GM23338 (cell line): Measurements from ENCODE around the gene EIF4A2. TPM values are rescaled to one million over a fixed set of nuclear protein-coding genes. Genes with fewer than 3 reads are reported as not detected.

Experiments used
- ATAC-seq: fragments of 200-7000 bp; cut with Tn5 transposase; 3 replicates; pipeline ENCODE4 v1.9.1; 2020
- DNase-seq: peaks from one replicate; pipeline ENCODE4 v3.0.0-alpha.2; 2015; ENCODE audit warnings: low spot score
- H2AFZ ChIP-seq: fragments of 200-600 bp; sonication (generic); 2 replicates; pipeline ENCODE4 v1.8.0; 2016; ENCODE audit warnings: antibody characterized with exemption, mild to moderate bottlenecking, moderate library complexity
- H3F3A ChIP-seq: fragments of 200-600 bp; sonication (generic); replicated peaks from 2 replicates; pipeline ENCODE4 v1.8.0; 2017; ENCODE audit warnings: antibody characterized with exemption, mixed run types, low read depth
- H3K27ac ChIP-seq: fragments of 200-600 bp; sonication (generic); 2 replicates; pipeline ENCODE4 v1.6.1; 2016; ENCODE audit warnings: low read depth
- H3K27me3 ChIP-seq: fragments of 200-600 bp; sonication (generic); 2 replicates; pipeline ENCODE4 v1.8.0; 2016; ENCODE audit warnings: mild to moderate bottlenecking, mixed run types, moderate library complexity; ENCODE audit not compliant: insufficient read depth
- H3K36me3 ChIP-seq: fragments of 200-600 bp; sonication (generic); 2 replicates; pipeline ENCODE4 v1.8.0; 2016; ENCODE audit warnings: mild to moderate bottlenecking; ENCODE audit not compliant: insufficient read depth
- H3K4me1 ChIP-seq: fragments of 200-600 bp; sonication (generic); 2 replicates; pipeline ENCODE4 v1.8.0; 2016; ENCODE audit warnings: mild to moderate bottlenecking, moderate library complexity; ENCODE audit not compliant: insufficient read depth
- H3K4me2 ChIP-seq: fragments of 200-600 bp; sonication (generic); 2 replicates; pipeline ENCODE4 v1.7.1; 2017; ENCODE audit warnings: mixed run types
- H3K4me3 ChIP-seq: fragments of 200-600 bp; sonication (generic); 2 replicates; pipeline ENCODE4 v1.6.1; 2016; ENCODE audit warnings: mixed run types
- H3K79me2 ChIP-seq: fragments of 200-600 bp; sonication (generic); replicated peaks from 2 replicates; pipeline ENCODE4 v1.8.0; 2017; ENCODE audit warnings: mild to moderate bottlenecking; ENCODE audit not compliant: insufficient read depth
- H3K9me2 ChIP-seq: fragments of 200-600 bp; sonication (generic); 2 replicates; pipeline ENCODE4 v1.8.0; 2017; ENCODE audit not compliant: insufficient read depth
- H4K20me1 ChIP-seq: fragments of 200-600 bp; sonication (generic); replicated peaks from 2 replicates; pipeline ENCODE4 v1.8.0; 2017; ENCODE audit warnings: mild to moderate bottlenecking; ENCODE audit not compliant: insufficient read depth
- H3K27ac Mint-ChIP-seq: 2 replicates; pipeline ENCODE4 v1.8.0; 2020; ENCODE audit warnings: inconsistent platforms, mild to moderate bottlenecking, moderate library complexity, mixed read lengths
- H3K27me3 Mint-ChIP-seq: 3 replicates; pipeline ENCODE4 v1.8.0; 2022; ENCODE audit warnings: low read depth, mild to moderate bottlenecking, moderate library complexity, mixed read lengths, inconsistent platforms; ENCODE audit not compliant: insufficient read depth, poor library complexity
- H3K36me3 Mint-ChIP-seq: 3 replicates; pipeline ENCODE4 v1.8.0; 2021; ENCODE audit warnings: low read depth, mild to moderate bottlenecking, inconsistent platforms, moderate library complexity, mixed read lengths
- H3K4me1 Mint-ChIP-seq: 3 replicates; pipeline ENCODE4 v1.8.0; 2020; ENCODE audit warnings: mild to moderate bottlenecking, inconsistent platforms, mixed read lengths
- H3K4me3 Mint-ChIP-seq: 3 replicates; pipeline ENCODE4 v1.8.0; 2021; ENCODE audit warnings: moderate library complexity, mild to moderate bottlenecking, inconsistent platforms, mixed read lengths
- H3K9me3 Mint-ChIP-seq: 3 replicates; pipeline ENCODE4 v1.8.0; 2020; ENCODE audit warnings: moderate library complexity, mild to moderate bottlenecking, inconsistent platforms, mixed read lengths
- CREB1 ChIP-seq: fragments of 250-450 bp; sonication (Bioruptor Pico); IDR thresholded peaks from 2 replicates; pipeline ENCODE4 v1.5.0; 2020; ENCODE audit warnings: low read depth, mild to moderate bottlenecking, moderate library complexity
- EZH2 ChIP-seq: fragments of 200-600 bp; sonication (generic); IDR thresholded peaks from one replicate; pipeline ENCODE4 v1.8.0; 2017; ENCODE audit warnings: antibody characterized with exemption, mild to moderate bottlenecking, low read depth; ENCODE audit not compliant: unreplicated experiment
- EZH2phosphoT487 ChIP-seq: fragments of 200-600 bp; sonication (generic); IDR thresholded peaks from one replicate; pipeline ENCODE4 v1.8.1; 2018; ENCODE audit warnings: antibody characterized with exemption; ENCODE audit not compliant: unreplicated experiment
- JUNB ChIP-seq: IDR thresholded peaks from one replicate; pipeline ENCODE4 v1.6.1; 2016; ENCODE audit warnings: antibody characterized with exemption; ENCODE audit not compliant: unreplicated experiment
- NANOG ChIP-seq: IDR thresholded peaks from 2 replicates; pipeline ENCODE4 v1.6.1; 2016; ENCODE audit warnings: antibody characterized with exemption, borderline replicate concordance
- POLR2AphosphoS5 ChIP-seq: IDR thresholded peaks from 2 replicates; pipeline ENCODE4 v1.6.1; 2016; ENCODE audit warnings: antibody characterized with exemption, low read depth
- STAT1 ChIP-seq: IDR thresholded peaks from one replicate; pipeline ENCODE4 v1.6.1; 2016; ENCODE audit warnings: antibody characterized with exemption; ENCODE audit not compliant: unreplicated experiment
- ZNF114 ChIP-seq: fragments of 250-450 bp; sonication (Bioruptor Pico); IDR thresholded peaks from 2 replicates; pipeline ENCODE4 v1.5.0; 2020; ENCODE audit warnings: mild to moderate bottlenecking, moderate library complexity
- ZNF331 ChIP-seq: fragments of 250-450 bp; sonication (Bioruptor Pico); IDR thresholded peaks from 2 replicates; pipeline ENCODE4 v1.5.0; 2020; ENCODE audit warnings: low read depth, mild to moderate bottlenecking, moderate library complexity
- polyA plus RNA-seq: library from polyadenylated mRNA; unstranded; fragments of >200 nt; fragmentation: Nextera tagmentation; extraction: Ambion mirVana; gene quantifications from 2 replicates; pipeline ENCODE4 v1.2.1, GENCODE V29; 2016
- total RNA-seq: library from RNA; depleted of rRNA; stranded (reverse); fragments of >200 nt; shearing (Covaris generic); gene quantifications from 2 replicates; pipeline ENCODE4 v1.2.3, GENCODE V29; 2014
- TF ChIP-seq, protein P1 (sequence below): IDR thresholded peaks from one replicate; pipeline ENCODE4 v1.6.1; 2018; ENCODE audit warnings: antibody characterized with exemption; ENCODE audit not compliant: unreplicated experiment
- TF ChIP-seq, protein P2 (sequence below): fragments of 250-450 bp; sonication (Bioruptor Pico); IDR thresholded peaks from 2 replicates; pipeline ENCODE4 v1.5.0; 2020; ENCODE audit warnings: mild to moderate bottlenecking, moderate library complexity
- TF ChIP-seq, protein P3 (sequence below): IDR thresholded peaks from 2 replicates; pipeline ENCODE4 v1.6.1; 2016; ENCODE audit warnings: antibody characterized with exemption
- TF ChIP-seq, protein P4 (sequence below), 2 experiments: fragments of 200-600 bp in 1 of 2; sonication (generic) in 1 of 2; conservative IDR thresholded peaks; 2 replicates each; pipeline versions ENCODE4 v1.5.1 to v1.6.1; 2016 to 2017; ENCODE audit warnings: antibody characterized with exemption in 2 of 2, low read depth in 2 of 2, mild to moderate bottlenecking in 2 of 2, moderate library complexity in 1 of 2

Gene EIF4A2
- total and polyA plus RNA-seq, 2 experiments from 2014 or later = 386 to 666 TPM

DNA sequence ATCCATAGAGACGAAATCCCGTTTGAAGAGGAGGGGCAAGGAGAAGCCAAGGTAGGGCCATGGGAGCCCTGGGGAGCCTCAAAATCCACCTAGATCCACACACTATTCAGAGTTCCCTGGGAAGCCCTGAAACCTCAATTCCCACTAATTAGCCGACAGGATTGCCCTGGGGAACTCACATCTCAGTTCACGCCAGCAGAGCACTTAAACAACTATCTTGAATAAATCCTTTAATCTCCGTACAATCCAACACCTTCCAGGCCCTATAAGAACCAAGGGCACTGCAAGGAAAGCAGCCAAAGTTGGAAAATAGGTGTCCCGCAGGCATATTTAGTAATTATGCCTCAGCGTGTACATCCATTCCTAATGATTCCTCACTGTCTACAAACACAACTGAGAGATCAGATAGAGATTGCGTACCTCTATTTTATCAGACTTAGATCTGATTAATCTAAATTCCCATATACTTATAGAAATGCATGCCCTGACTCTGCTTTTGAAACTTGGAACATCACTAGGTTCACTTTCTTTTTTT, 25.6 kb upstream of the EIF4A2 start:
- H3K36me3 Mint-ChIP-seq = no peaks in the 10 kb centered on the region
- no peak overlapping the region for H3K4me3 Mint-ChIP-seq

More for the DNA sequence above, 25.6 kb upstream of the EIF4A2 start:
- H2AFZ ChIP-seq = peak overlapping the region; percentile 86
- no peak overlapping the region; the same call in 1 of the 2 replicates for H3K27ac Mint-ChIP-seq
- TF ChIP-seq, protein P1, sequence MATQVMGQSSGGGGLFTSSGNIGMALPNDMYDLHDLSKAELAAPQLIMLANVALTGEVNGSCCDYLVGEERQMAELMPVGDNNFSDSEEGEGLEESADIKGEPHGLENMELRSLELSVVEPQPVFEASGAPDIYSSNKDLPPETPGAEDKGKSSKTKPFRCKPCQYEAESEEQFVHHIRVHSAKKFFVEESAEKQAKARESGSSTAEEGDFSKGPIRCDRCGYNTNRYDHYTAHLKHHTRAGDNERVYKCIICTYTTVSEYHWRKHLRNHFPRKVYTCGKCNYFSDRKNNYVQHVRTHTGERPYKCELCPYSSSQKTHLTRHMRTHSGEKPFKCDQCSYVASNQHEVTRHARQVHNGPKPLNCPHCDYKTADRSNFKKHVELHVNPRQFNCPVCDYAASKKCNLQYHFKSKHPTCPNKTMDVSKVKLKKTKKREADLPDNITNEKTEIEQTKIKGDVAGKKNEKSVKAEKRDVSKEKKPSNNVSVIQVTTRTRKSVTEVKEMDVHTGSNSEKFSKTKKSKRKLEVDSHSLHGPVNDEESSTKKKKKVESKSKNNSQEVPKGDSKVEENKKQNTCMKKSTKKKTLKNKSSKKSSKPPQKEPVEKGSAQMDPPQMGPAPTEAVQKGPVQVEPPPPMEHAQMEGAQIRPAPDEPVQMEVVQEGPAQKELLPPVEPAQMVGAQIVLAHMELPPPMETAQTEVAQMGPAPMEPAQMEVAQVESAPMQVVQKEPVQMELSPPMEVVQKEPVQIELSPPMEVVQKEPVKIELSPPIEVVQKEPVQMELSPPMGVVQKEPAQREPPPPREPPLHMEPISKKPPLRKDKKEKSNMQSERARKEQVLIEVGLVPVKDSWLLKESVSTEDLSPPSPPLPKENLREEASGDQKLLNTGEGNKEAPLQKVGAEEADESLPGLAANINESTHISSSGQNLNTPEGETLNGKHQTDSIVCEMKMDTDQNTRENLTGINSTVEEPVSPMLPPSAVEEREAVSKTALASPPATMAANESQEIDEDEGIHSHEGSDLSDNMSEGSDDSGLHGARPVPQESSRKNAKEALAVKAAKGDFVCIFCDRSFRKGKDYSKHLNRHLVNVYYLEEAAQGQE = no peak
- no peak for TF ChIP-seq JUNB
- TF ChIP-seq, protein P2, sequence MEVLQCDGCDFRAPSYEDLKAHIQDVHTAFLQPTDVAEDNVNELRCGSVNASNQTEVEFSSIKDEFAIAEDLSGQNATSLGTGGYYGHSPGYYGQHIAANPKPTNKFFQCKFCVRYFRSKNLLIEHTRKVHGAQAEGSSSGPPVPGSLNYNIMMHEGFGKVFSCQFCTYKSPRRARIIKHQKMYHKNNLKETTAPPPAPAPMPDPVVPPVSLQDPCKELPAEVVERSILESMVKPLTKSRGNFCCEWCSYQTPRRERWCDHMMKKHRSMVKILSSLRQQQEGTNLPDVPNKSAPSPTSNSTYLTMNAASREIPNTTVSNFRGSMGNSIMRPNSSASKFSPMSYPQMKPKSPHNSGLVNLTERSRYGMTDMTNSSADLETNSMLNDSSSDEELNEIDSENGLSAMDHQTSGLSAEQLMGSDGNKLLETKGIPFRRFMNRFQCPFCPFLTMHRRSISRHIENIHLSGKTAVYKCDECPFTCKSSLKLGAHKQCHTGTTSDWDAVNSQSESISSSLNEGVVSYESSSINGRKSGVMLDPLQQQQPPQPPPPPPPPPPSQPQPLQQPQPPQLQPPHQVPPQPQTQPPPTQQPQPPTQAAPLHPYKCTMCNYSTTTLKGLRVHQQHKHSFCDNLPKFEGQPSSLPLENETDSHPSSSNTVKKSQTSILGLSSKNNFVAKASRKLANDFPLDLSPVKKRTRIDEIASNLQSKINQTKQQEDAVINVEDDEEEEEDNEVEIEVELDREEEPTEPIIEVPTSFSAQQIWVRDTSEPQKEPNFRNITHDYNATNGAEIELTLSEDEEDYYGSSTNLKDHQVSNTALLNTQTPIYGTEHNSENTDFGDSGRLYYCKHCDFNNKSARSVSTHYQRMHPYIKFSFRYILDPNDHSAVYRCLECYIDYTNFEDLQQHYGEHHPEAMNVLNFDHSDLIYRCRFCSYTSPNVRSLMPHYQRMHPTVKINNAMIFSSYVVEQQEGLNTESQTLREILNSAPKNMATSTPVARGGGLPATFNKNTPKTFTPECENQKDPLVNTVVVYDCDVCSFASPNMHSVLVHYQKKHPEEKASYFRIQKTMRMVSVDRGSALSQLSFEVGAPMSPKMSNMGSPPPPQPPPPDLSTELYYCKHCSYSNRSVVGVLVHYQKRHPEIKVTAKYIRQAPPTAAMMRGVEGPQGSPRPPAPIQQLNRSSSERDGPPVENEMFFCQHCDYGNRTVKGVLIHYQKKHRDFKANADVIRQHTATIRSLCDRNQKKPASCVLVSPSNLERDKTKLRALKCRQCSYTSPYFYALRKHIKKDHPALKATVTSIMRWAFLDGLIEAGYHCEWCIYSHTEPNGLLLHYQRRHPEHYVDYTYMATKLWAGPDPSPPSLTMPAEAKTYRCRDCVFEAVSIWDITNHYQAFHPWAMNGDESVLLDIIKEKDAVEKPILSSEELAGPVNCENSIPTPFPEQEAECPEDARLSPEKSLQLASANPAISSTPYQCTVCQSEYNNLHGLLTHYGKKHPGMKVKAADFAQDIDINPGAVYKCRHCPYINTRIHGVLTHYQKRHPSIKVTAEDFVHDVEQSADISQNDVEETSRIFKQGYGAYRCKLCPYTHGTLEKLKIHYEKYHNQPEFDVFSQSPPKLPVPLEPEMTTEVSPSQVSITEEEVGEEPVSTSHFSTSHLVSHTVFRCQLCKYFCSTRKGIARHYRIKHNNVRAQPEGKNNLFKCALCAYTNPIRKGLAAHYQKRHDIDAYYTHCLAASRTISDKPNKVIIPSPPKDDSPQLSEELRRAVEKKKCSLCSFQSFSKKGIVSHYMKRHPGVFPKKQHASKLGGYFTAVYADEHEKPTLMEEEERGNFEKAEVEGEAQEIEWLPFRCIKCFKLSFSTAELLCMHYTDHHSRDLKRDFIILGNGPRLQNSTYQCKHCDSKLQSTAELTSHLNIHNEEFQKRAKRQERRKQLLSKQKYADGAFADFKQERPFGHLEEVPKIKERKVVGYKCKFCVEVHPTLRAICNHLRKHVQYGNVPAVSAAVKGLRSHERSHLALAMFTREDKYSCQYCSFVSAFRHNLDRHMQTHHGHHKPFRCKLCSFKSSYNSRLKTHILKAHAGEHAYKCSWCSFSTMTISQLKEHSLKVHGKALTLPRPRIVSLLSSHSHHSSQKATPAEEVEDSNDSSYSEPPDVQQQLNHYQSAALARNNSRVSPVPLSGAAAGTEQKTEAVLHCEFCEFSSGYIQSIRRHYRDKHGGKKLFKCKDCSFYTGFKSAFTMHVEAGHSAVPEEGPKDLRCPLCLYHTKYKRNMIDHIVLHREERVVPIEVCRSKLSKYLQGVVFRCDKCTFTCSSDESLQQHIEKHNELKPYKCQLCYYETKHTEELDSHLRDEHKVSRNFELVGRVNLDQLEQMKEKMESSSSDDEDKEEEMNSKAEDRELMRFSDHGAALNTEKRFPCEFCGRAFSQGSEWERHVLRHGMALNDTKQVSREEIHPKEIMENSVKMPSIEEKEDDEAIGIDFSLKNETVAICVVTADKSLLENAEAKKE = no peak
- TF ChIP-seq EZH2phosphoT487 = no peak
- TF ChIP-seq ZNF114 (CRISPR knock-in tag) = no peak
- TF ChIP-seq POLR2AphosphoS5 = no peak
- TF ChIP-seq CREB1 (CRISPR knock-in tag) = no peak
- TF ChIP-seq ZNF331 = no peak
- TF ChIP-seq, protein P3, sequence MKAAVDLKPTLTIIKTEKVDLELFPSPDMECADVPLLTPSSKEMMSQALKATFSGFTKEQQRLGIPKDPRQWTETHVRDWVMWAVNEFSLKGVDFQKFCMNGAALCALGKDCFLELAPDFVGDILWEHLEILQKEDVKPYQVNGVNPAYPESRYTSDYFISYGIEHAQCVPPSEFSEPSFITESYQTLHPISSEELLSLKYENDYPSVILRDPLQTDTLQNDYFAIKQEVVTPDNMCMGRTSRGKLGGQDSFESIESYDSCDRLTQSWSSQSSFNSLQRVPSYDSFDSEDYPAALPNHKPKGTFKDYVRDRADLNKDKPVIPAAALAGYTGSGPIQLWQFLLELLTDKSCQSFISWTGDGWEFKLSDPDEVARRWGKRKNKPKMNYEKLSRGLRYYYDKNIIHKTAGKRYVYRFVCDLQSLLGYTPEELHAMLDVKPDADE = no peak
- TF ChIP-seq, protein P4, sequence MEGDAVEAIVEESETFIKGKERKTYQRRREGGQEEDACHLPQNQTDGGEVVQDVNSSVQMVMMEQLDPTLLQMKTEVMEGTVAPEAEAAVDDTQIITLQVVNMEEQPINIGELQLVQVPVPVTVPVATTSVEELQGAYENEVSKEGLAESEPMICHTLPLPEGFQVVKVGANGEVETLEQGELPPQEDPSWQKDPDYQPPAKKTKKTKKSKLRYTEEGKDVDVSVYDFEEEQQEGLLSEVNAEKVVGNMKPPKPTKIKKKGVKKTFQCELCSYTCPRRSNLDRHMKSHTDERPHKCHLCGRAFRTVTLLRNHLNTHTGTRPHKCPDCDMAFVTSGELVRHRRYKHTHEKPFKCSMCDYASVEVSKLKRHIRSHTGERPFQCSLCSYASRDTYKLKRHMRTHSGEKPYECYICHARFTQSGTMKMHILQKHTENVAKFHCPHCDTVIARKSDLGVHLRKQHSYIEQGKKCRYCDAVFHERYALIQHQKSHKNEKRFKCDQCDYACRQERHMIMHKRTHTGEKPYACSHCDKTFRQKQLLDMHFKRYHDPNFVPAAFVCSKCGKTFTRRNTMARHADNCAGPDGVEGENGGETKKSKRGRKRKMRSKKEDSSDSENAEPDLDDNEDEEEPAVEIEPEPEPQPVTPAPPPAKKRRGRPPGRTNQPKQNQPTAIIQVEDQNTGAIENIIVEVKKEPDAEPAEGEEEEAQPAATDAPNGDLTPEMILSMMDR (conservative IDR thresholded peaks at IDR 0.05; ENCODE audit: low read depth in 2 of 2) = no peak
- no peak for TF ChIP-seq NANOG
- TF ChIP-seq EZH2 = no peak
- TF ChIP-seq STAT1 = no peak
- peaks cover 7% of the 10 kb centered on the region for H3K27me3 Mint-ChIP-seq
- no peak overlapping the region for H3K27ac ChIP-seq
- H3K4me2 ChIP-seq = no peak overlapping the region
- H3K4me3 ChIP-seq = no peak overlapping the region
- ATAC-seq (no peak), DNase-seq (no peak)
- H3K4me1 ChIP-seq = 0 out of 2 replicates have a peak, but pooled peaks cover 6% of the 10 kb centered on the region
- no peaks in the 10 kb centered on the region for H3K9me3 Mint-ChIP-seq
- H3K79me2 ChIP-seq = no peaks in the 10 kb centered on the region
- H3K36me3 ChIP-seq = no peaks in the 10 kb centered on the region
- no peaks in the 10 kb centered on the region for H3K27me3 ChIP-seq
- H4K20me1 ChIP-seq = no peaks in the 10 kb centered on the region
- no peaks in the 10 kb centered on the region for H3F3A ChIP-seq
- peaks cover 7% of the 10 kb centered on the region for H3K4me1 Mint-ChIP-seq
- 0 out of 2 replicates have a peak, but pooled peaks cover 3% of the 10 kb centered on the region for H3K9me2 ChIP-seq
